ENCODE measurements around the gene ADGRD1. TPM values are rescaled to one million over a fixed set of nuclear protein-coding genes. Genes with fewer than 3 reads are reported as not detected.

Gene ADGRD1
- total RNA-seq, 1 donor from 2014 or later, result 99.5 TPM

DNA sequence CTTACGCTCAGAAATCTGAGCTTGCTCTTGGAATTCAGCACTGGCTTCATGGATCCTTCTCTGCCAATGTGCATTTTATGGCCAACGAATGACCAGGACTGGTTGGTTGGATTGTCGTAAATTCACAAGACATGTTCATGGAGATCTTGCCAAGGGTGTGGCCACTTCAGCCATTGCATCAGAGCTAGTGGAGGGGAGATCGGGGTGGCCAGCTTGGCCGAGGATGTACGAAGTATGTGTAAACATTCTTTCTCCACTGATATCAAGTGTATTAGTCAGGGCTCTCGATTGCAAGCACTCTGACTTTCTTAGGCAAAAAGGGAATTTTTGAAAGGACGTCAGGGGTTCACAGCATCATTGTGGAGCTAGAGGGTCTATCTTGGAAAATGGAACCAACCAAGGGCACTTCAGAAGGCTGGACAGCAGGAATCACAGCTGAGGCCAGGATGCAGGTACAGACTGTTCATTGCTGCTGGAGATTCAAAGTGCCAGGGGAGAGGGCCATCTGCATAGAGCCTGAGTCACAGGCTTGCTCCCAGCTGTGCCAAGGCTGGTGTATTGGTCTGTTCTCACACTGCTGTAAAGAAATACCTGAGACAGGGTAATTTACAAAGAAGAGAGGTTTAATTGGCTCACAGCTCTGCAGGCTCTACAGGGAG is 32.9 kb upstream of the ADGRD1 start:
- TF ChIP-seq, protein P1, sequence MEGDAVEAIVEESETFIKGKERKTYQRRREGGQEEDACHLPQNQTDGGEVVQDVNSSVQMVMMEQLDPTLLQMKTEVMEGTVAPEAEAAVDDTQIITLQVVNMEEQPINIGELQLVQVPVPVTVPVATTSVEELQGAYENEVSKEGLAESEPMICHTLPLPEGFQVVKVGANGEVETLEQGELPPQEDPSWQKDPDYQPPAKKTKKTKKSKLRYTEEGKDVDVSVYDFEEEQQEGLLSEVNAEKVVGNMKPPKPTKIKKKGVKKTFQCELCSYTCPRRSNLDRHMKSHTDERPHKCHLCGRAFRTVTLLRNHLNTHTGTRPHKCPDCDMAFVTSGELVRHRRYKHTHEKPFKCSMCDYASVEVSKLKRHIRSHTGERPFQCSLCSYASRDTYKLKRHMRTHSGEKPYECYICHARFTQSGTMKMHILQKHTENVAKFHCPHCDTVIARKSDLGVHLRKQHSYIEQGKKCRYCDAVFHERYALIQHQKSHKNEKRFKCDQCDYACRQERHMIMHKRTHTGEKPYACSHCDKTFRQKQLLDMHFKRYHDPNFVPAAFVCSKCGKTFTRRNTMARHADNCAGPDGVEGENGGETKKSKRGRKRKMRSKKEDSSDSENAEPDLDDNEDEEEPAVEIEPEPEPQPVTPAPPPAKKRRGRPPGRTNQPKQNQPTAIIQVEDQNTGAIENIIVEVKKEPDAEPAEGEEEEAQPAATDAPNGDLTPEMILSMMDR (IDR thresholded peaks at IDR 0.05; ENCODE audit: borderline replicate concordance), result no peak
- Histone ChIP-seq H3K9me3 (replicated peaks) (peaks cover 7% of the 10 kb centered on the region), H3K27me3 (ENCODE audit: low read depth) (peaks cover 24% of the 10 kb centered on the region), H3K4me3 (no peak overlapping the region), H3K4me1 (peaks cover 4% of the 10 kb centered on the region), H3K36me3 (no peaks in the 10 kb centered on the region), H3K27ac (replicated peaks) (peak overlapping the region; percentile 77)
- intact Hi-C loops (cut with micrococcal nuclease), result no loop called here
- DNase-seq, result peak; percentile 72

DNA sequence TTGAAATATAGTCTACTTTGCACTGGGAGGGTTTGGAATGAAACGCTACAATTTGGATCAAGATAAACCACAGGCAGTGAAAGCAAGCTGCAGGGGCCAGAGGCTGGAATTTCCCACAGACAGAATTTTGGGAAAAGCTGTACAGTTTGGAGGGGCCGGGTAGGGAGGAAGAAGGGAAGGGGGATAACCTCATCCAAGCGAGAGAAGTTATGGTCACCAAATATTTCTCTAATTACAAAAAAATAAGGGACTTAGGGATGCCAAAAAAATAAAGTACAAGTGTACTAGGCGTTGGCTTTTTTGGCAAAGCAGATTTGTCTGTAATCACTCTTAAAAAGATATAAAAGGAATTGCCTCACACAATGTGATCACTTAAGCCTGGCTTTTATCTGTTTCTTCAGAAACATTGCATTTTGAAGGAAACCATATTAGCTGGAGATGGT is 31.2 kb upstream of the ADGRD1 start:
- TF ChIP-seq, protein P1 (IDR thresholded peaks at IDR 0.05; ENCODE audit: borderline replicate concordance), result no peak
- H3K27me3 ChIP-seq (ENCODE audit: low read depth), result peaks cover 12% of the 10 kb centered on the region
- no peaks in the 10 kb centered on the region for H3K4me1 ChIP-seq
- intact Hi-C loops (cut with micrococcal nuclease), result no loop called here
- no peak overlapping the region for H3K4me3 ChIP-seq
- no peaks in the 10 kb centered on the region for H3K36me3 ChIP-seq
- H3K27ac ChIP-seq (replicated peaks), result peak overlapping the region; percentile 77
- H3K9me3 ChIP-seq (replicated peaks), result peaks cover 7% of the 10 kb centered on the region
- no peak for DNase-seq

DNA sequence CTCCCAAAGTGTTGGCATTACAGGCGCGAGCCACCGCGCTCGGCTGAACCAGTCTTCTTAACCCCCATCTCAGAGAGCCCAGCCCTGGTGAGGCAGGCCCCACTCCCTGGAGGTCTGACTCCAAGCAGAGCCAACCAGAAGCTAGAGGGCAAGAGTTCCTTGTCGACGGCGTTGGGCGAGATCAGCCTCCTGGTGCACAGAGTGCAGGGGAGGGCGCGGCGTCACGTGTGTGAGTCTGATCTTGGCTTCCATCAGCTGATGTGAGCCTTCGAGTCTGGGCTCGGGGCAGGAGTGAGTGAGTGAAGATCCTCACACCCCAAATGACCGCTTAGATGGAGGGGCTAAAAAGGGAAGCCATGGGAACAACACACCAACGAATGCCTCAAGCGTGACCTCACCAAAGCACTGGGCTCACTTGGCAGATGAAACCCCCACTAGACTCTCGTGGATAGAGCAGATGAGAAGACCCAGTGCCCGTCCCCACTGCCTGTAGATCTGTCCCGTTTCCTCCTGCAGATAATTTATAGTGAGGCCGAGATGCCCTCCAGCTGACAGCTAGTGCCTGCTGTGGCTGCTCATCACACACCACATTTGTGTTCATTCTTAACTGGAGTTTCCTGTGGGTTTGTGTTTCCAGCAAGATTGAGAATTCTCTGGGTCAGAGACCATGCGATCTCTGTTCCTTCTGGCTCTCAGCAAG is 28.6 kb upstream of the ADGRD1 start:
- Histone ChIP-seq H3K36me3 (no peaks in the 10 kb centered on the region), H3K27ac (replicated peaks) (no peak overlapping the region), H3K4me3 (no peak overlapping the region), H3K27me3 (ENCODE audit: low read depth) (peaks cover 23% of the 10 kb centered on the region), H3K9me3 (replicated peaks) (peaks cover 7% of the 10 kb centered on the region), H3K4me1 (no peaks in the 10 kb centered on the region)
- no peak for DNase-seq
- intact Hi-C loops (cut with micrococcal nuclease), result no loop called here
- TF ChIP-seq, protein P1 (IDR thresholded peaks at IDR 0.05; ENCODE audit: borderline replicate concordance), result no peak

DNA sequence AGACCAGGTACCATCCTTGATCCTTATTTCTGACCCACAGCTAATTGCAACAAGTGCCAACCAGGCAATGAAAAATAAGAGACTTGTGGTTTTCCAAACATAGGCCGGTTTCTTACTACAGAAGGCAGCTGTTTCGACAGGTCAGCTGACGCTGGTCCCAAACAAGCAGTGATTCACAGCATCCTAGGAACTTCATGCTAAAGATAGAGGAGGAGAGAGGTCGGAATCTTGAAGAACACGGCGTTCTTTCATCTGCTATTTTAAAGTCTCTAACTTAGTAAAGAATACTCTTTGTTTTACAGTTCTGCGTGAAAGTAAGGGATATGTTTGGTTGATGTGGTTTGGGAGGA is 28.1 kb upstream of the ADGRD1 start:
- Histone ChIP-seq H3K27ac (replicated peaks) (no peak overlapping the region), H3K4me3 (no peak overlapping the region), H3K27me3 (ENCODE audit: low read depth) (peaks cover 28% of the 10 kb centered on the region), H3K4me1 (no peaks in the 10 kb centered on the region), H3K9me3 (replicated peaks) (peaks cover 7% of the 10 kb centered on the region), H3K36me3 (no peaks in the 10 kb centered on the region)
- DNase-seq, result no peak
- intact Hi-C loops (cut with micrococcal nuclease), result no loop called here
- TF ChIP-seq, protein P1 (IDR thresholded peaks at IDR 0.05; ENCODE audit: borderline replicate concordance), result no peak

DNA sequence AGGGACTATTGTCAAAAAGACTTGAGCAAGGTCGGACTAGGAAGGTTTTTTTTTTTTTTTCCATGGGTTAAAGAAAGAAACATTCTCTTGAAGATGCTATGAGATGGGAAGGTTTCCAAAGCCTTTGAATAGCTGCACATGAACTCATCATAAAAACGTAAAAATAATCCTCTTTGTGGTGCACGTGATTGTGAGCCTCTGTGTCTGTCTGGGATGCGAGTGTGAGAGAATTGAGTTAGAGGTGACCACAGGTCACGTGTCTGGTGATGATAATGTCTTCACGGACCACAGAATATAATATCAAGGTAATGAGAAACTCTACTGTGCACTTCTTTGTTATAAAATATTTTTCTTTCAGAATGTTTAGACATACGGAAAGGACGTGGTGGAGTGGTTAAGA is 24.3 kb upstream of the ADGRD1 start:
- TF ChIP-seq, protein P1 (IDR thresholded peaks at IDR 0.05; ENCODE audit: borderline replicate concordance), result no peak
- no peak for DNase-seq
- Histone ChIP-seq H3K27ac (replicated peaks) (no peak overlapping the region), H3K4me3 (no peak overlapping the region), H3K36me3 (no peaks in the 10 kb centered on the region), H3K9me3 (replicated peaks) (no peaks in the 10 kb centered on the region), H3K4me1 (no peaks in the 10 kb centered on the region), H3K27me3 (ENCODE audit: low read depth) (peaks cover 49% of the 10 kb centered on the region)
- intact Hi-C loops (cut with micrococcal nuclease), result no loop called here

All from left ventricle myocardium inferior (tissue), 1 donor.